ENCODE measurements around the gene MTUS2.

MTUS2 gene

GRCh38 chr13:29550430-29550988 is 730.4 kb downstream of the MTUS2 start:
- no peak for DNase-seq (ENCODE audit: low read depth)

GRCh38 chr13:29551214-29551613 is 731.1 kb downstream of the MTUS2 start:
- DNase-seq (ENCODE audit: low read depth) = no peak

Measured in activated T-helper 9 cell treated with anti-CD3 and anti-CD28 coated beads, Interleukin-2, amount 50 U/mL, for 16 hours (primary cell).